Measurements from ENCODE around the gene TMEM161A.

Gene TMEM161A

GRCh38 chr19:19081642-19082151 is 56.6 kb downstream of the TMEM161A start:
- in situ Hi-C loops (cut with MboI; ENCODE audit: low sequenced_read_pairs, unreplicated experiment), result no loop called here
- no peak for DNase-seq (ENCODE audit: low spot score)

GRCh38 chr19:19079571-19079970 is 58.7 kb downstream of the TMEM161A start:
- no peak for TF ChIP-seq CTCF (IDR thresholded peaks at IDR 0.05; ENCODE audit: borderline replicate concordance, control extremely low read depth, extremely low read depth, insufficient read depth, missing control alignments)
- DNase-seq (ENCODE audit: low spot score), result no peak
- in situ Hi-C loops (cut with MboI; ENCODE audit: low sequenced_read_pairs, unreplicated experiment), result no loop called here

More at GRCh38 chr19:19081642-19082151, 56.6 kb downstream of the TMEM161A start:
- TF ChIP-seq CTCF (IDR thresholded peaks at IDR 0.05; ENCODE audit: borderline replicate concordance, control extremely low read depth, extremely low read depth, insufficient read depth, missing control alignments), result no peak

GRCh38 chr19:19078801-19079200 is 59.5 kb downstream of the TMEM161A start:
- in situ Hi-C loops (cut with MboI; ENCODE audit: low sequenced_read_pairs, unreplicated experiment), result no loop called here
- no peak for DNase-seq (ENCODE audit: low spot score)
- TF ChIP-seq CTCF (IDR thresholded peaks at IDR 0.05; ENCODE audit: borderline replicate concordance, control extremely low read depth, extremely low read depth, insufficient read depth, missing control alignments), result no peak

- in situ Hi-C loops (cut with MboI; ENCODE audit: low sequenced_read_pairs, unreplicated experiment), result no loop called here
- no peak for DNase-seq (ENCODE audit: low spot score)
- no peak for TF ChIP-seq CTCF (IDR thresholded peaks at IDR 0.05; ENCODE audit: borderline replicate concordance, control extremely low read depth, extremely low read depth, insufficient read depth, missing control alignments)
Measured at GRCh38 chr19:19077103-19077502, 61.2 kb downstream of the TMEM161A start.

GRCh38 chr19:19076476-19076875 is 61.8 kb downstream of the TMEM161A start:
- no peak for TF ChIP-seq CTCF (IDR thresholded peaks at IDR 0.05; ENCODE audit: borderline replicate concordance, control extremely low read depth, extremely low read depth, insufficient read depth, missing control alignments)

GRCh38 chr19:19075126-19075525 is 63.2 kb downstream of the TMEM161A start:
- DNase-seq (ENCODE audit: low spot score), result no peak
- in situ Hi-C loops (cut with MboI; ENCODE audit: low sequenced_read_pairs, unreplicated experiment), result no loop called here
- no peak for TF ChIP-seq CTCF (IDR thresholded peaks at IDR 0.05; ENCODE audit: borderline replicate concordance, control extremely low read depth, extremely low read depth, insufficient read depth, missing control alignments)

More at GRCh38 chr19:19076476-19076875, 61.8 kb downstream of the TMEM161A start:
- no peak for DNase-seq (ENCODE audit: low spot score)
- in situ Hi-C loops (cut with MboI; ENCODE audit: low sequenced_read_pairs, unreplicated experiment), result no loop called here
